Measurements from ENCODE around the gene SHKBP1. TPM values are rescaled to one million over a fixed set of nuclear protein-coding genes. Genes with fewer than 3 reads are reported as not detected.
"Not testable (repeated sequence)": the region's sequence is repeated elsewhere in the genome, so short reads cannot be mapped to it uniquely, and the experiment has no call there.

SHKBP1 gene
- 100 to 1,000 TPM; 139 to 140 TPM for total RNA-seq

GRCh38 chr19:40576585-40577451, at the start of gene SHKBP1:
Gene SHKBP1, plus strand, starts transcription at chr19:40576873. Its CDS starts 27 bp downstream, at chr19:40576900.
- Mint-ChIP-seq H3K4me3 (peak within 1 kb of the TSS; percentile 89), H3K9me3 (no peaks in the 10 kb centered on the region), H3K36me3 (peaks cover 10% of the 10 kb centered on the region), H3K27ac (peak within 1 kb of the TSS; percentile 83), H3K4me1 (peaks cover 13% of the 10 kb centered on the region), H3K27me3 (no peaks in the 10 kb centered on the region)
- peak; percentile 98 for ATAC-seq (ENCODE audit: low read depth)
- POLR2A ChIA-PET = no interaction called here
- peak; percentile 94 for DNase-seq

GRCh38 chr19:40528078-40528477, 48.6 kb upstream of the SHKBP1 start:
- Mint-ChIP-seq H3K9me3 (no peaks in the 10 kb centered on the region), H3K4me3 (no peak overlapping the region), H3K36me3 (no peaks in the 10 kb centered on the region), H3K27ac (no peak overlapping the region), H3K4me1 (peaks cover 8% of the 10 kb centered on the region), H3K27me3 (peaks cover 27% of the 10 kb centered on the region)
- DNase-seq (no peak), ATAC-seq (ENCODE audit: low read depth) (no peak)
- POLR2A ChIA-PET = no interaction called here

GRCh38 chr19:40528533-40529092, 48.1 kb upstream of the SHKBP1 start:
- H3K4me3 Mint-ChIP-seq = peak overlapping the region; percentile 17

GRCh38 chr19:40529093-40529954, 47.3 kb upstream of the SHKBP1 start:
- POLR2A ChIA-PET = no interaction called here
- ATAC-seq (ENCODE audit: low read depth) = peak; percentile 80
- H3K27ac Mint-ChIP-seq = no peak overlapping the region
- no peaks in the 10 kb centered on the region for H3K36me3 Mint-ChIP-seq
- H3K4me3 Mint-ChIP-seq = peak overlapping the region; percentile 65
- peaks cover 30% of the 10 kb centered on the region for H3K27me3 Mint-ChIP-seq
- DNase-seq = peak; percentile 96
- peaks cover 8% of the 10 kb centered on the region for H3K4me1 Mint-ChIP-seq
- H3K9me3 Mint-ChIP-seq = no peaks in the 10 kb centered on the region

More at GRCh38 chr19:40528533-40529092, 48.1 kb upstream of the SHKBP1 start:
- H3K4me1 Mint-ChIP-seq = peaks cover 8% of the 10 kb centered on the region
- no peaks in the 10 kb centered on the region for H3K36me3 Mint-ChIP-seq
- no peak for DNase-seq
- no peaks in the 10 kb centered on the region for H3K9me3 Mint-ChIP-seq
- no peak overlapping the region for H3K27ac Mint-ChIP-seq
- POLR2A ChIA-PET = no interaction called here
- H3K27me3 Mint-ChIP-seq = peaks cover 29% of the 10 kb centered on the region
- no peak for ATAC-seq (ENCODE audit: low read depth)

- Mint-ChIP-seq H3K36me3 (no peaks in the 10 kb centered on the region), H3K27ac (no peak overlapping the region), H3K27me3 (peaks cover 26% of the 10 kb centered on the region), H3K9me3 (no peaks in the 10 kb centered on the region), H3K4me1 (peaks cover 8% of the 10 kb centered on the region), H3K4me3 (no peak overlapping the region)
- DNase-seq = peak; percentile 68
- POLR2A ChIA-PET = no interaction called here
- ATAC-seq (ENCODE audit: low read depth) = no peak
These were observed 46.4 kb upstream of the SHKBP1 start for GRCh38 chr19:40530091-40530901.

- no peak overlapping the region for H3K27ac Mint-ChIP-seq
- DNase-seq (no peak), ATAC-seq (ENCODE audit: low read depth) (no peak)
- no peak overlapping the region for H3K4me3 Mint-ChIP-seq
- H3K27me3 Mint-ChIP-seq = peaks cover 26% of the 10 kb centered on the region
- no peaks in the 10 kb centered on the region for H3K9me3 Mint-ChIP-seq
- POLR2A ChIA-PET = no interaction called here
- H3K4me1 Mint-ChIP-seq = peaks cover 8% of the 10 kb centered on the region
- no peaks in the 10 kb centered on the region for H3K36me3 Mint-ChIP-seq
These were observed 43.2 kb upstream of the SHKBP1 start for GRCh38 chr19:40533508-40533907.

GRCh38 chr19:40534148-40534547, 42.5 kb upstream of the SHKBP1 start:
- ATAC-seq (ENCODE audit: low read depth) = no peak
- Mint-ChIP-seq H3K27ac (no peak overlapping the region), H3K36me3 (no peaks in the 10 kb centered on the region), H3K4me1 (peaks cover 8% of the 10 kb centered on the region), H3K27me3 (peaks cover 26% of the 10 kb centered on the region), H3K4me3 (no peak overlapping the region), H3K9me3 (no peaks in the 10 kb centered on the region)
- POLR2A ChIA-PET = no interaction called here
- no peak for DNase-seq

- Mint-ChIP-seq H3K4me1 (no peaks in the 10 kb centered on the region), H3K27ac (no peak overlapping the region), H3K9me3 (no peaks in the 10 kb centered on the region), H3K27me3 (no peaks in the 10 kb centered on the region), H3K4me3 (no peak overlapping the region), H3K36me3 (no peaks in the 10 kb centered on the region)
- POLR2A ChIA-PET = no interaction called here
- ATAC-seq (ENCODE audit: low read depth) (no peak), DNase-seq (no peak)
These were observed 37.6 kb upstream of the SHKBP1 start for GRCh38 chr19:40539070-40539469.

GRCh38 chr19:40542202-40542859, 34.3 kb upstream of the SHKBP1 start:
- no peaks in the 10 kb centered on the region for H3K4me1 Mint-ChIP-seq
- no peaks in the 10 kb centered on the region for H3K36me3 Mint-ChIP-seq
- peaks cover 2% of the 10 kb centered on the region for H3K27me3 Mint-ChIP-seq
- H3K9me3 Mint-ChIP-seq = no peaks in the 10 kb centered on the region
- no peak overlapping the region for H3K4me3 Mint-ChIP-seq
- DNase-seq (no peak), ATAC-seq (ENCODE audit: low read depth) (no peak)
- POLR2A ChIA-PET = no interaction called here
- no peak overlapping the region for H3K27ac Mint-ChIP-seq

GRCh38 chr19:40543029-40543597, 33.6 kb upstream of the SHKBP1 start:
- no peaks in the 10 kb centered on the region for H3K36me3 Mint-ChIP-seq
- no peak for DNase-seq
- H3K4me1 Mint-ChIP-seq = no peaks in the 10 kb centered on the region
- POLR2A ChIA-PET = no interaction called here
- H3K27ac Mint-ChIP-seq = no peak overlapping the region
- no peaks in the 10 kb centered on the region for H3K9me3 Mint-ChIP-seq
- ATAC-seq (ENCODE audit: low read depth) = no peak
- no peak overlapping the region for H3K4me3 Mint-ChIP-seq
- H3K27me3 Mint-ChIP-seq = peaks cover 8% of the 10 kb centered on the region

GRCh38 chr19:40546153-40546841, 30.4 kb upstream of the SHKBP1 start:
- ATAC-seq (ENCODE audit: low read depth); H3K9me3 Mint-ChIP-seq; H3K4me1 Mint-ChIP-seq; POLR2A ChIA-PET; DNase-seq; H3K4me3 Mint-ChIP-seq; H3K36me3 Mint-ChIP-seq; H3K27ac Mint-ChIP-seq: not testable (repeated sequence)
- H3K27me3 Mint-ChIP-seq = peaks cover 26% of the 10 kb centered on the region

GRCh38 chr19:40547190-40547589, 29.5 kb upstream of the SHKBP1 start:
- ATAC-seq (ENCODE audit: low read depth); H3K9me3 Mint-ChIP-seq; POLR2A ChIA-PET; H3K36me3 Mint-ChIP-seq; DNase-seq; H3K4me1 Mint-ChIP-seq; H3K27ac Mint-ChIP-seq; H3K4me3 Mint-ChIP-seq: not testable (repeated sequence)
- H3K27me3 Mint-ChIP-seq = peaks cover 26% of the 10 kb centered on the region

Data from activated naive CD8-positive, alpha-beta T cell treated with anti-CD3 and anti-CD28 coated beads, Interleukin-2, amount 10 ng/mL, durations not matched to agents 7 days and 5 days (primary cell).